ENCODE data around the gene GRHL3.

GRHL3 gene

DNA sequence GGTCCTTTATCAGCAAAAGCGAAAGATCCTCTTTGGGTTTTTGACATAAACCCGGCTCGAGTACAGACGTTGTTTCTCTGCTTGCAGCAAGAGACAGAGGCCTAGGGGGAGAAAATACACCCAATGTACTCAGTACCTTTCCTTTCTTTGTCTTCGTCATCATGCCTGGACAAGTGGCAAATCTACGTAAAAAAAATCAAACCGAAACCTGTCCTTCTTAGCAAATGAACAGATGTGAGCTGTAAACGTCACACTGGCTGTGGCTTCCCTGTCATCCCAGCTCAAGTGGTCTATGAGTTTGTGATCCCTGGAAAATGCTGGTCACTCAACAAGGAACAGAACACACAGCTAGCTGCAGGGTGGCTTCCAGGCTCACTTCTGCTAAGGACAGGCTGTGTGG is 54.6 kb downstream of the GRHL3 start:
- H3K4me3 Mint-ChIP-seq = no peak overlapping the region
- H3K27ac Mint-ChIP-seq = no peak overlapping the region
- peaks cover 17% of the 10 kb centered on the region for H3K27me3 Mint-ChIP-seq (ENCODE audit: low read depth)
- H3K9me3 Mint-ChIP-seq = no peaks in the 10 kb centered on the region
- peaks cover under 1% of the 10 kb centered on the region for H3K36me3 Mint-ChIP-seq (ENCODE audit: low read depth)
- TF ChIP-seq, protein P1, sequence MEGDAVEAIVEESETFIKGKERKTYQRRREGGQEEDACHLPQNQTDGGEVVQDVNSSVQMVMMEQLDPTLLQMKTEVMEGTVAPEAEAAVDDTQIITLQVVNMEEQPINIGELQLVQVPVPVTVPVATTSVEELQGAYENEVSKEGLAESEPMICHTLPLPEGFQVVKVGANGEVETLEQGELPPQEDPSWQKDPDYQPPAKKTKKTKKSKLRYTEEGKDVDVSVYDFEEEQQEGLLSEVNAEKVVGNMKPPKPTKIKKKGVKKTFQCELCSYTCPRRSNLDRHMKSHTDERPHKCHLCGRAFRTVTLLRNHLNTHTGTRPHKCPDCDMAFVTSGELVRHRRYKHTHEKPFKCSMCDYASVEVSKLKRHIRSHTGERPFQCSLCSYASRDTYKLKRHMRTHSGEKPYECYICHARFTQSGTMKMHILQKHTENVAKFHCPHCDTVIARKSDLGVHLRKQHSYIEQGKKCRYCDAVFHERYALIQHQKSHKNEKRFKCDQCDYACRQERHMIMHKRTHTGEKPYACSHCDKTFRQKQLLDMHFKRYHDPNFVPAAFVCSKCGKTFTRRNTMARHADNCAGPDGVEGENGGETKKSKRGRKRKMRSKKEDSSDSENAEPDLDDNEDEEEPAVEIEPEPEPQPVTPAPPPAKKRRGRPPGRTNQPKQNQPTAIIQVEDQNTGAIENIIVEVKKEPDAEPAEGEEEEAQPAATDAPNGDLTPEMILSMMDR (IDR thresholded peaks at IDR 0.05; ENCODE audit: unreplicated experiment in 3 of 3) = no peak
- H3K4me1 Mint-ChIP-seq = no peaks in the 10 kb centered on the region

DNA sequence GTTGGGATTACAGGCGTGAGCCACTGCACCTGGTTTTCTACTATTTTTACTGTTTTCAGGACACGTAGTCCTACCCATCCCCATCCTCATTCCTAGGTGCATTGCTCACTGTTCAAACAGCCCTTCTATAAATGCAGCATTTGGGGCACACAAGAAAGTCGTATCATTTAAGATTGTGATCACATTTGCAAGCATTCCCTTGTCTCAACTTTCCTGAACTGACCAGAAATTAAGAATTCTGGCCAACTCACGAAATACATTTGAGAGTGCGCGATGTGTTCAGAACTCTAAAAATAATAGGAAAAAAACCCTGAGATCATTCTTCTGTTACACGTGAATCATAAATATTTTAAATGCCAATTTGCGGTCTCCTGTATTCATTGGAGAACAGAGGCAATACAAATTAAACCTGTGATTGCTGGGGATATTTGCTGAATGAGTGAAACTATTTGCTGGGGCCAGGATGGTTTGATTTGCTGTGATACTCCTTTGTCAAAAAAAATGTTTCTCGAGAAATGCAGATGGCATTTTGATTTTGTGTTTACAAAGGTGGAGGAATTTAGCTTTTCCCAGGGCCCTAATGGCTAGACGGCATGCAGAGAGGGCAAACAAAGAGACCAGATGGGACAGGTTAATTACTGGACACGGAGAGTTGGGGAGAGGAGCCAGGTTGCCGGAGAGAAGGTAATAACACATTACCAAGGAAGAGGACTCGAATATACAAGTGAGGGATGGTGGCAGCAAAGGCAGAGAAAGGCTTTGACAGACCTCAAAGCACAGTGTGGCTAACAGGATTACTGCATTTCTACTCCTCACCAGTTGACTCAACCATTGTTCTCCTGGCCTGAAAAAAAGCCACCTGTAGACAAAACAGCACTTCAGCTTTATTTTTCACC is 56.0 kb downstream of the GRHL3 start:
- Mint-ChIP-seq H3K27me3 (ENCODE audit: low read depth) (peaks cover 17% of the 10 kb centered on the region), H3K4me1 (no peaks in the 10 kb centered on the region), H3K27ac (no peak overlapping the region), H3K9me3 (no peaks in the 10 kb centered on the region), H3K4me3 (no peak overlapping the region), H3K36me3 (ENCODE audit: low read depth) (peaks cover 7% of the 10 kb centered on the region)
- TF ChIP-seq, protein P1 (IDR thresholded peaks at IDR 0.05; ENCODE audit: unreplicated experiment in 3 of 3) = no peak

DNA sequence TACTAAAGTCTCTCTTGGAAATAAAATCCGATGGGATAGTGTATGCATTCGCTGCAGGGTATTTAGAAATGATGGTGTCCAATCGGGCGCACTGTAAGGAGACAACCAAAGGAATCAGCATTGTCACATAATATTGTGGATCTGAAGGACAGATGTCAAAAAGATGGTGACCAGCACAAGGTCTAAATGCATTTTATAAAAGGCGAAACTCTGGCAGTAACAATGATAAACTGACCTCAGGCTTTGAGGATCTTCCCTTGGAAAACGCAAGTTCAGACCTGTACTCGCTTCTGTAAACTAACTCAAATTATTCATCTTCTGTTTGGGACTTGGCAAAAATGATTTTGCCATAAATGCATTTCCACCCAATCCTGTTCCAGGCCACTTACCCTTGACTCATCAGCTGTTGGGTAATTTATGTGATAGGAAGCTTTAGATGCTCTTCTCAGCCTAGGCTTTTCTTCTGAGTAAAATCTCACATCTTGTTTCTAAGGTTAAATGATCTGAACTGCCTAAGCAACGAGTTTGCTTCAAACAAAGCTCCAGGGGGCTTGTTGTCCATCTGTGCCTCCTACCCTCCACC is 60.7 kb downstream of the GRHL3 start:
- Mint-ChIP-seq H3K4me3 (no peak overlapping the region), H3K4me1 (no peaks in the 10 kb centered on the region), H3K27me3 (ENCODE audit: low read depth) (peaks cover 17% of the 10 kb centered on the region), H3K27ac (no peak overlapping the region), H3K9me3 (no peaks in the 10 kb centered on the region), H3K36me3 (ENCODE audit: low read depth) (peaks cover 22% of the 10 kb centered on the region)
- TF ChIP-seq, protein P1 (IDR thresholded peaks at IDR 0.05; ENCODE audit: unreplicated experiment in 3 of 3) = no peak

DNA sequence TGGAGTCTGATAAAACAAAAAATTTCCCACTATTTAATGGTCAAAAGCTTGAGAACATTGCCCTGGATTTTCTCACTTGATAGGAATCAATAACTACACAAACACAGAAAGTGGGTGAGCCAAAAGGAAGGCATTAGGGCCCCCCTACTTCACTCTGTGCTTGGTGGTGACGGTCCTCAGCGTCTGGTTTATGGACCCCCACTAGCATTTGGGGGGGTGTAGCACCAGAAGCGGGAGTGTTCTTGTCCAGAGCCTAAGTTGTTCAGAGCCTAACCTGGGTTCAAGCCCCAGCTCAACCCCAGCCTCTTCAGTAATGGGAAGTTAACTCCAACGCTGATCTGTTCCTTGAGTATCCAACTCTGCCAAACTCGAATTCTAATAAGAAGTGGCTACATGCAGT is 61.4 kb downstream of the GRHL3 start:
- Mint-ChIP-seq H3K4me1 (peaks cover 5% of the 10 kb centered on the region), H3K4me3 (no peak overlapping the region), H3K27me3 (ENCODE audit: low read depth) (peaks cover 11% of the 10 kb centered on the region), H3K36me3 (ENCODE audit: low read depth) (peaks cover 22% of the 10 kb centered on the region), H3K27ac (no peak overlapping the region), H3K9me3 (no peaks in the 10 kb centered on the region)
- TF ChIP-seq, protein P1 (IDR thresholded peaks at IDR 0.05; ENCODE audit: unreplicated experiment in 3 of 3) = no peak

DNA sequence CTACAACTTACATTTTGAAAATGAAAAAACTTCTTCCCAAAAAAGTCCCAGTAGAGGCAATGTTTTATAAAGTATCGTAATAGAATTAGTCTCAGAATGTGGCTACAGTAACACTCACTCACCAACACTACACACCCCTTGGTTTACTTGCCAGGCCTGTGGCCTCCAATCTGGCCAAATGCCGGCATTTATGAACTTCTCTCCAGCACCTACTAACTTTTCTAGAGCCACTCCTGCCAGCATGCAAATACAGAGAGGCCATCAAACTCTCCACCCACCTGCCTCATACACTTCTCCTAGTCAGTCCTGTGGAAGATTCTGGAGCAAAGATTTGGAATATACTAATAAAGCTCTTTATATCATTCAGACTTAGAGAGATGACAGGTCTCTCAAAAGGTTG is 62.1 kb downstream of the GRHL3 start:
- Mint-ChIP-seq H3K4me1 (peaks cover 7% of the 10 kb centered on the region), H3K4me3 (no peak overlapping the region), H3K9me3 (no peaks in the 10 kb centered on the region), H3K27ac (no peak overlapping the region), H3K27me3 (ENCODE audit: low read depth) (peaks cover 8% of the 10 kb centered on the region), H3K36me3 (ENCODE audit: low read depth) (peaks cover 22% of the 10 kb centered on the region)
- TF ChIP-seq, protein P1 (IDR thresholded peaks at IDR 0.05; ENCODE audit: unreplicated experiment in 3 of 3) = no peak
